ENCODE results near the gene SNX30.

SNX30 gene

GRCh38 chr9:112853882-112854585 is 103.5 kb downstream of the SNX30 start:
- no peak for DNase-seq (ENCODE audit: low read depth in 2 of 3, low spot score in 2 of 3)

GRCh38 chr9:112854657-112855056 is 104.1 kb downstream of the SNX30 start:
- DNase-seq (ENCODE audit: low read depth in 2 of 3, low spot score in 2 of 3), result no peak

GRCh38 chr9:112856200-112856599 is 105.6 kb downstream of the SNX30 start:
- no peak for DNase-seq (ENCODE audit: low read depth in 2 of 3, low spot score in 2 of 3)

GRCh38 chr9:112856843-112857242 is 106.3 kb downstream of the SNX30 start:
- no peak for DNase-seq (ENCODE audit: low read depth in 2 of 3, low spot score in 2 of 3)

- DNase-seq (ENCODE audit: low read depth in 2 of 3, low spot score in 2 of 3), result no peak
Observed at GRCh38 chr9:112858005-112858404, 107.4 kb downstream of the SNX30 start.

GRCh38 chr9:112858625-112859147 is 108.1 kb downstream of the SNX30 start:
- DNase-seq (ENCODE audit: low read depth in 2 of 3, low spot score in 2 of 3), result no peak

GRCh38 chr9:112860451-112860850 is 109.9 kb downstream of the SNX30 start:
- no peak for DNase-seq (ENCODE audit: low read depth in 2 of 3, low spot score in 2 of 3)

- DNase-seq (ENCODE audit: low read depth in 2 of 3, low spot score in 2 of 3), result no peak
Observed at GRCh38 chr9:112861155-112861554, 110.6 kb downstream of the SNX30 start.

GRCh38 chr9:112861638-112862555 is 111.3 kb downstream of the SNX30 start:
- DNase-seq (ENCODE audit: low read depth in 2 of 3, low spot score in 2 of 3), result no peak

- no peak for DNase-seq (ENCODE audit: low read depth in 2 of 3, low spot score in 2 of 3)
Observed at GRCh38 chr9:112863214-112863613, 112.7 kb downstream of the SNX30 start.

GRCh38 chr9:112863746-112864145 is 113.2 kb downstream of the SNX30 start:
- no peak for DNase-seq (ENCODE audit: low read depth in 2 of 3, low spot score in 2 of 3)

- DNase-seq (ENCODE audit: low read depth in 2 of 3, low spot score in 2 of 3), result no peak
Observed at GRCh38 chr9:112864403-112864802, 113.8 kb downstream of the SNX30 start.

GRCh38 chr9:112864982-112865381 is 114.4 kb downstream of the SNX30 start:
- DNase-seq (ENCODE audit: low read depth in 2 of 3, low spot score in 2 of 3), result no peak

- DNase-seq (ENCODE audit: low read depth in 2 of 3, low spot score in 2 of 3), result no peak
Observed at GRCh38 chr9:112866662-112867274, 116.2 kb downstream of the SNX30 start.

GRCh38 chr9:112867275-112867991 is 116.9 kb downstream of the SNX30 start:
- no peak for DNase-seq (ENCODE audit: low read depth in 2 of 3, low spot score in 2 of 3)

- no peak for DNase-seq (ENCODE audit: low read depth in 2 of 3, low spot score in 2 of 3)
Observed at GRCh38 chr9:112868461-112868860, 117.9 kb downstream of the SNX30 start.

GRCh38 chr9:112869041-112869529 is 118.5 kb downstream of the SNX30 start:
- no peak for DNase-seq (ENCODE audit: low read depth in 2 of 3, low spot score in 2 of 3)

- DNase-seq (ENCODE audit: low read depth in 2 of 3, low spot score in 2 of 3), result no peak
Observed at GRCh38 chr9:112869917-112870316, 119.4 kb downstream of the SNX30 start.

GRCh38 chr9:112870556-112870955 is 120.0 kb downstream of the SNX30 start:
- DNase-seq (ENCODE audit: low read depth in 2 of 3, low spot score in 2 of 3), result no peak

- DNase-seq (ENCODE audit: low read depth in 2 of 3, low spot score in 2 of 3), result no peak
Observed at GRCh38 chr9:112872019-112872418, 121.5 kb downstream of the SNX30 start.

Measured in activated CD8-positive, alpha-beta memory T cell treated with anti-CD3 and anti-CD28 coated beads for 48 hours (primary cell).